Measurements from ENCODE around the gene ACACB. TPM values are rescaled to one million over a fixed set of nuclear protein-coding genes. Genes with fewer than 3 reads are reported as not detected.
A peak's percentile ranks its signal among the peaks of the same experiment; 100 is the strongest.

Gene ACACB
- total RNA-seq, 1 experiment from 2014 or later, result 2.6 TPM

- in situ Hi-C loops (cut with HindIII; ENCODE audit: low sequenced_read_pairs), result no loop called here
- DNase-seq (ENCODE audit: low spot score), result no peak
These were observed 80.9 kb downstream of the ACACB start for GRCh38 chr12:109197327-109197726.

- no peak for DNase-seq (ENCODE audit: low spot score)
- in situ Hi-C loops (cut with HindIII; ENCODE audit: low sequenced_read_pairs), result no loop called here
These were observed 82.9 kb downstream of the ACACB start for GRCh38 chr12:109199324-109199723.

GRCh38 chr12:109200825-109201495 lies 84.6 kb downstream of the ACACB start:
- in situ Hi-C loops (cut with HindIII; ENCODE audit: low sequenced_read_pairs), result no loop called here

GRCh38 chr12:109201496-109201885 lies 85.1 kb downstream of the ACACB start:
- DNase-seq (ENCODE audit: low spot score), result no peak
- in situ Hi-C loops (cut with HindIII; ENCODE audit: low sequenced_read_pairs), result no loop called here

More at GRCh38 chr12:109200825-109201495, 84.6 kb downstream of the ACACB start:
- DNase-seq (ENCODE audit: low spot score), result no peak

- in situ Hi-C loops (cut with HindIII; ENCODE audit: low sequenced_read_pairs), result no loop called here
- no peak for DNase-seq (ENCODE audit: low spot score)
These were observed 86.4 kb downstream of the ACACB start for GRCh38 chr12:109202770-109203169.

GRCh38 chr12:109203480-109203879 lies 87.1 kb downstream of the ACACB start:
- in situ Hi-C loops (cut with HindIII; ENCODE audit: low sequenced_read_pairs), result no loop called here
- DNase-seq (ENCODE audit: low spot score), result no peak

GRCh38 chr12:109209082-109209481 lies 92.7 kb downstream of the ACACB start:
- in situ Hi-C loops (cut with HindIII; ENCODE audit: low sequenced_read_pairs), result no loop called here

GRCh38 chr12:109212460-109213115 lies 96.2 kb downstream of the ACACB start:
- in situ Hi-C loops (cut with HindIII; ENCODE audit: low sequenced_read_pairs), result no loop called here
- no peak for DNase-seq (ENCODE audit: low spot score)

More at GRCh38 chr12:109209082-109209481, 92.7 kb downstream of the ACACB start:
- DNase-seq (ENCODE audit: low spot score), result no peak

GRCh38 chr12:109214131-109214530 lies 97.7 kb downstream of the ACACB start:
- in situ Hi-C loops (cut with HindIII; ENCODE audit: low sequenced_read_pairs), result no loop called here
- no peak for DNase-seq (ENCODE audit: low spot score)

- no peak for DNase-seq (ENCODE audit: low spot score)
- in situ Hi-C loops (cut with HindIII; ENCODE audit: low sequenced_read_pairs), result no loop called here
These were observed 102.6 kb downstream of the ACACB start for GRCh38 chr12:109218996-109219395.

- DNase-seq (ENCODE audit: low spot score), result no peak
- in situ Hi-C loops (cut with HindIII; ENCODE audit: low sequenced_read_pairs), result no loop called here
These were observed 103.6 kb downstream of the ACACB start for GRCh38 chr12:109219938-109220337.

- DNase-seq (ENCODE audit: low spot score), result no peak
- in situ Hi-C loops (cut with HindIII; ENCODE audit: low sequenced_read_pairs), result no loop called here
These were observed 105.0 kb downstream of the ACACB start for GRCh38 chr12:109221277-109221931.

- in situ Hi-C loops (cut with HindIII; ENCODE audit: low sequenced_read_pairs), result no loop called here
- DNase-seq (ENCODE audit: low spot score), result peak; percentile 19
These were observed 105.7 kb downstream of the ACACB start for GRCh38 chr12:109222062-109222461.

- in situ Hi-C loops (cut with HindIII; ENCODE audit: low sequenced_read_pairs), result no loop called here
- no peak for DNase-seq (ENCODE audit: low spot score)
These were observed 106.1 kb downstream of the ACACB start for GRCh38 chr12:109222496-109222895.

GRCh38 chr12:109223211-109223610 lies 106.8 kb downstream of the ACACB start:
- in situ Hi-C loops (cut with HindIII; ENCODE audit: low sequenced_read_pairs), result no loop called here
- no peak for DNase-seq (ENCODE audit: low spot score)

GRCh38 chr12:109223868-109224267 lies 107.5 kb downstream of the ACACB start:
- no peak for DNase-seq (ENCODE audit: low spot score)
- in situ Hi-C loops (cut with HindIII; ENCODE audit: low sequenced_read_pairs), result no loop called here

- in situ Hi-C loops (cut with HindIII; ENCODE audit: low sequenced_read_pairs), result no loop called here
- no peak for DNase-seq (ENCODE audit: low spot score)
These were observed 112.3 kb downstream of the ACACB start for GRCh38 chr12:109228664-109229063.

GRCh38 chr12:109230193-109230592 lies 113.8 kb downstream of the ACACB start:
- DNase-seq (ENCODE audit: low spot score), result no peak
- in situ Hi-C loops (cut with HindIII; ENCODE audit: low sequenced_read_pairs), result no loop called here

GRCh38 chr12:109232731-109233130 lies 116.3 kb downstream of the ACACB start:
- in situ Hi-C loops (cut with HindIII; ENCODE audit: low sequenced_read_pairs), result no loop called here
- DNase-seq (ENCODE audit: low spot score), result no peak

GRCh38 chr12:109234012-109234411 lies 117.6 kb downstream of the ACACB start:
- no peak for DNase-seq (ENCODE audit: low spot score)
- in situ Hi-C loops (cut with HindIII; ENCODE audit: low sequenced_read_pairs), result no loop called here
